Loucy (cell line): ENCODE results near the gene PACRG.

ENCODE experiments used
- EZH2phosphoT487 ChIP-seq: fragments of 200-600 bp; IDR thresholded peaks from 2 replicates; pipeline ENCODE4 v1.6.1; 2018; ENCODE audit warnings: antibody characterized with exemption, mild to moderate bottlenecking, moderate library complexity, borderline replicate concordance
- TF ChIP-seq, protein P1 (sequence below): fragments of 200-600 bp; sonication (generic); conservative IDR thresholded peaks from 2 replicates; pipeline ENCODE4 v1.5.1; 2014; ENCODE audit warnings: mild to moderate bottlenecking, antibody characterized with exemption, low read length

DNA sequence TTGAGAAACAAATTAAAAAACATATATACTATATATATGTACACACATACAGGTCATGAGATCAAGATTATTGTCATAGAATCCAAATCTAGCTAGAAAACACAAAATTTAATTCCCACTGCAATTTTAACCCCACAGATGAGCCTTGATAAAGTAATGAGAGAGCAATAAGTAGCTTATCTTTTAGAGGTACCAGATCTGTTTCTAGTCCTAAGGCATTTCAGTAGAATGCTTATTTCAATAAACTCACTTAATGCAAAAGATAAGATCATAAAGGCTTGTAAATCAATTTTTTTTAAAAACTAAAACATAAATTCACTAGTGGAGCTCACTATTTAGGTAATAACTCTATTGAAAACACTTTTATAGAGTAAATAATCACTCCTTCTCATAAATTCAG, 47.4 kb upstream of the PACRG start:
- TF ChIP-seq, protein P1, sequence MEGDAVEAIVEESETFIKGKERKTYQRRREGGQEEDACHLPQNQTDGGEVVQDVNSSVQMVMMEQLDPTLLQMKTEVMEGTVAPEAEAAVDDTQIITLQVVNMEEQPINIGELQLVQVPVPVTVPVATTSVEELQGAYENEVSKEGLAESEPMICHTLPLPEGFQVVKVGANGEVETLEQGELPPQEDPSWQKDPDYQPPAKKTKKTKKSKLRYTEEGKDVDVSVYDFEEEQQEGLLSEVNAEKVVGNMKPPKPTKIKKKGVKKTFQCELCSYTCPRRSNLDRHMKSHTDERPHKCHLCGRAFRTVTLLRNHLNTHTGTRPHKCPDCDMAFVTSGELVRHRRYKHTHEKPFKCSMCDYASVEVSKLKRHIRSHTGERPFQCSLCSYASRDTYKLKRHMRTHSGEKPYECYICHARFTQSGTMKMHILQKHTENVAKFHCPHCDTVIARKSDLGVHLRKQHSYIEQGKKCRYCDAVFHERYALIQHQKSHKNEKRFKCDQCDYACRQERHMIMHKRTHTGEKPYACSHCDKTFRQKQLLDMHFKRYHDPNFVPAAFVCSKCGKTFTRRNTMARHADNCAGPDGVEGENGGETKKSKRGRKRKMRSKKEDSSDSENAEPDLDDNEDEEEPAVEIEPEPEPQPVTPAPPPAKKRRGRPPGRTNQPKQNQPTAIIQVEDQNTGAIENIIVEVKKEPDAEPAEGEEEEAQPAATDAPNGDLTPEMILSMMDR, result no peak
- TF ChIP-seq EZH2phosphoT487, result no peak
